Suprapubic skin (tissue), 4 donors: ENCODE data around the gene CCBE1.

ENCODE experiments used
- POLR2A ChIP-seq, 2 donors: fragments of 450-650 bp; IDR thresholded peaks; one replicate each; pipeline ENCODE4 v1.6.1; 2017; ENCODE audit warnings: antibody characterized with exemption in 2 of 2, mild to moderate bottlenecking in 2 of 2, moderate library complexity in 2 of 2
- POLR2AphosphoS5 ChIP-seq, 3 donors: sonication (generic); formaldehyde crosslinking; IDR thresholded peaks; one replicate each; pipeline ENCODE4 v1.6.1; 2017; ENCODE audit warnings: antibody characterized with exemption in 3 of 3
- TF ChIP-seq, protein P1 (sequence below), 2 donors: fragments of 200-600 bp in 1 of 2; fragments of 450-650 bp in 1 of 2; sonication (generic) in 1 of 2; IDR thresholded peaks; one replicate each; pipeline ENCODE4 v1.5.1; 2016 to 2019; ENCODE audit warnings: antibody characterized with exemption in 2 of 2, mild to moderate bottlenecking in 1 of 2, moderate library complexity in 1 of 2

DNA sequence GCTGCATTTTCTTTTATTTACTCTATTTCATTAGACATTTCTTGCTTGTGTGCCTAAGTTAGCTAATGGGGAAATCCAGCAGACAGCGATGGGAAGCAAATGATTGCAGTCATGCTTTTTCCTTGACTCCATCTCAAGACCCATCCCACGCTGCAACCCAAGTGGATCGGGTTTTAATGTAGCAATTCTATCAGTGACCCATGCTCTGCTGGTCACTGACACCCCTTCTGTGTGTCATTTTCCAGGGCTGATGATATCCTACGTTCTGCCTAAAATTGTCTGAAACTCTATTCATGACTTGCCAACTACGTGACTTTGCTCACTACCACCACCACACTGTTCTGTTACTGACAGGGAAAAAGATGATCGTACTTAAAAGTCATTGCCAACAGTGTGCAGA is 129.8 kb downstream of the CCBE1 start:
- TF ChIP-seq, protein P1, sequence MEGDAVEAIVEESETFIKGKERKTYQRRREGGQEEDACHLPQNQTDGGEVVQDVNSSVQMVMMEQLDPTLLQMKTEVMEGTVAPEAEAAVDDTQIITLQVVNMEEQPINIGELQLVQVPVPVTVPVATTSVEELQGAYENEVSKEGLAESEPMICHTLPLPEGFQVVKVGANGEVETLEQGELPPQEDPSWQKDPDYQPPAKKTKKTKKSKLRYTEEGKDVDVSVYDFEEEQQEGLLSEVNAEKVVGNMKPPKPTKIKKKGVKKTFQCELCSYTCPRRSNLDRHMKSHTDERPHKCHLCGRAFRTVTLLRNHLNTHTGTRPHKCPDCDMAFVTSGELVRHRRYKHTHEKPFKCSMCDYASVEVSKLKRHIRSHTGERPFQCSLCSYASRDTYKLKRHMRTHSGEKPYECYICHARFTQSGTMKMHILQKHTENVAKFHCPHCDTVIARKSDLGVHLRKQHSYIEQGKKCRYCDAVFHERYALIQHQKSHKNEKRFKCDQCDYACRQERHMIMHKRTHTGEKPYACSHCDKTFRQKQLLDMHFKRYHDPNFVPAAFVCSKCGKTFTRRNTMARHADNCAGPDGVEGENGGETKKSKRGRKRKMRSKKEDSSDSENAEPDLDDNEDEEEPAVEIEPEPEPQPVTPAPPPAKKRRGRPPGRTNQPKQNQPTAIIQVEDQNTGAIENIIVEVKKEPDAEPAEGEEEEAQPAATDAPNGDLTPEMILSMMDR (IDR thresholded peaks at IDR 0.05) = no peak
- TF ChIP-seq POLR2A (IDR thresholded peaks at IDR 0.05) (no peak), POLR2AphosphoS5 (IDR thresholded peaks at IDR 0.05) (no peak)
